GM19452 (cell line): ENCODE measurements around the gene IAPP.
"Not testable (repeated sequence)": the region's sequence is repeated elsewhere in the genome, so short reads cannot be mapped to it uniquely, and the experiment has no call there.

Source experiments
- ATAC-seq: cut with Tn5 transposase; IDR thresholded peaks from one replicate; pipeline ENCODE4 v1.9.1; 2021; ENCODE audit not compliant: unreplicated experiment

Gene IAPP

GRCh38 chr12:21370845-21371449 lies 1.8 kb upstream of the IAPP start:
- no peak for ATAC-seq

GRCh38 chr12:21379218-21379617 lies 6.5 kb downstream of the IAPP start:
- no peak for ATAC-seq

- ATAC-seq = not testable (repeated sequence)
Observed at GRCh38 chr12:21381320-21381719, 8.6 kb downstream of the IAPP start.

- no peak for ATAC-seq
Observed at GRCh38 chr12:21384261-21384660, 11.6 kb downstream of the IAPP start.

- ATAC-seq = no peak
Observed at GRCh38 chr12:21387174-21387573, 14.5 kb downstream of the IAPP start.

- ATAC-seq = no peak
Observed at GRCh38 chr12:21392384-21392783, 19.7 kb downstream of the IAPP start.

GRCh38 chr12:21394828-21395626 lies 22.3 kb downstream of the IAPP start:
- not testable (repeated sequence) for ATAC-seq

GRCh38 chr12:21413369-21414277 lies 40.9 kb downstream of the IAPP start:
- ATAC-seq = no peak

GRCh38 chr12:21416511-21417121 lies 43.9 kb downstream of the IAPP start:
- ATAC-seq = no peak

- ATAC-seq = not testable (repeated sequence)
Observed at GRCh38 chr12:21418398-21418797, 45.7 kb downstream of the IAPP start.

- ATAC-seq = not testable (repeated sequence)
Observed at GRCh38 chr12:21419009-21419699, 46.5 kb downstream of the IAPP start.

- ATAC-seq = no peak
Observed at GRCh38 chr12:21428241-21428640, 55.5 kb downstream of the IAPP start.
